HPDE6-E6E7 (cell line): ENCODE measurements around the gene GPR55.
A peak's percentile ranks its signal among the peaks of the same experiment; 100 is the strongest.

Experiments used
- DNase-seq: peaks from one replicate; pipeline ENCODE4 v3.0.0; 2011; ENCODE audit warnings: missing footprints; ENCODE audit errors: extremely low spot score

GPR55 gene

GRCh38 chr2:230919240-230919639, 5.8 kb downstream of the GPR55 start:
- no peak for DNase-seq

- DNase-seq: no peak
These were observed 8.8 kb downstream of the GPR55 start for GRCh38 chr2:230916218-230916617.

DNA sequence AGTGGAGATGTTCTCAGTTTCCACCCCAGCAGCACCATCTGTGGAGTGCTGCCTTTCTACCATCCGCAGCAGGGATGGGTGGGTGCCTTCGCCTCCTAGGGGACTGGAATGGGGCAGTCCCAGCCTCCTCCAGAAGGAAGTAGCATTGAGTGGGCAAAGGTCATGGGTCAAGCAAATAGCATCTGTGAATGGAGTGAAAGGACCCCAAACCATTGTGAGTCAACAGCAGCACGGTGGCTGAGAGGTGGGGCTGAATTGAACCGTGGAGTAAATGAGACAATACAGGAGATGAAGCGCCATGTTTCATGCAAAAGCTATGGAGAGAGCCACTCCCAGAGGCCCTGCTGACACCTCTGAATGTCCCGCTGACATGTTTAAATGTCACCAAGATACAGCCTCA, 9.7 kb downstream of the GPR55 start:
- DNase-seq: no peak

DNA sequence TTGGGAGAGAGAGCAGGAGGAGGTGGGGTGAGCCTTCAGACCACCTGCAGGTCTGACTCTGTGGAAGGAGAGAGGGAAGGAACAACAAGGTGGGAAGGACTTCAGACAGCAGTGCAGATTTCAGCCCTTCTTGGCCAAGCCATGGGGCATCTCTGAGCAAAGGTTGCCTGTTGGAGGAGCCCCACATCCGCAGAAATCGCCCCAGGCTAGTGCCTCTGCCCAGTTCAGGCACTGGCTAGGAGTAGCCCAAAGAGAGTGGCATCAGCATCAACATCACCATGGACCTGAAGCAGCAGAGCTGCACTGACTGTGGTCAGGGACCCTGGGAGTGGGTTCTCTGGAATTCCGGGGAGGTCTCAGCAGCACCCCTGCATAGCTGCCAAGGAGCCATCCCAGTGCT, 10.2 kb downstream of the GPR55 start:
- no peak for DNase-seq

DNA sequence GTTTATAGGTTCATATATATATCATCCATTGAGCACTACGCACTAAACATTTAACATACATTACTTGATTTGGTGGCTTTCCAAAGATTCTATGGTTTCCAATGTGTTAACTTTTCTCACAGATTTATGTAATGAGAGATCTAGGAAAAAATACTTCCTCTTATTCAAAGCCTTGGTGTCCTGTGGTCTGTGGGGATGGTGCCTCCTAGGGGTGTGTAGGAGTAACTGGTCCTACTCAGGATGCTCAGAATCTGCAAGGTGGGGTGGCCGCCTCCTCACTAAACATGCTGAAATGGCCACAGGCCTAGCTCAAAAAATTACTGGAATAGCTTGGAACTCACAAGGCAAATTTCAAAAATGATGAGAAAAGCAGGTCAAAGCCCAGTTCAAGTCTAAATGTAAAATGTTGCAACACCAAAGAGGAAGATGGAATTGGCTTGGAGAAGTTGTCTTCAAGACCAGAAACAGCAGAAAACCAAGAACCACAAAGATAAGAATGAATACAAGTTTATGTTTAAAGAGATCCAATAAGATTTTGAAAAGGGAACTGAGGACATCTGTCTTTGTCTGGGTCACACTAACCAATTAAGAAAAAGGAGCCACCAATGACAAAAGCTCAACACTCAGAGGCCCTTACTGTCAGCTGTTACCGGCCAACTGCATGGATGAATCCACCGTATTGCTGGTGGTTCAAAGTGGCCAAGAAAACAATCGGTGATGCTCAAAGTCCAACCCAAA, 11.5 kb downstream of the GPR55 start:
- DNase-seq: no peak

DNA sequence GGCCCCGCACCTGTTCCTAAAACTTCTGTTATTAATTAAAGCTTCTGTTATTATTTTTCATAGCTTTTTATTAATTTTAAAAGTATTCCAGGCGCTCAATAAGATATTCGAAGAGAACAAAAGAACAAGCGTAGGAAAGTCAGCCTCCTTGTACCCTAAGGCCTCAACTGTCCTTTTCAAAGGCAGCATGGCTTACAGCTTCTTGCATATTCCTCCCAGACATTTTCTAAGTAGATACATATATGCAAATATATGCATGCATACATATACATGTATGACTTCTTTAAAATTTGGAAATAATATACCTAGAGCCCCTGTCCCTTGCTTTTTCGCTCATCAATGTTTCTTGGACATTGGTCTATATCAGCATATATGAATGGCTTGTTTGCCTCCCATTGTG, 12.3 kb downstream of the GPR55 start:
- no peak for DNase-seq

DNA sequence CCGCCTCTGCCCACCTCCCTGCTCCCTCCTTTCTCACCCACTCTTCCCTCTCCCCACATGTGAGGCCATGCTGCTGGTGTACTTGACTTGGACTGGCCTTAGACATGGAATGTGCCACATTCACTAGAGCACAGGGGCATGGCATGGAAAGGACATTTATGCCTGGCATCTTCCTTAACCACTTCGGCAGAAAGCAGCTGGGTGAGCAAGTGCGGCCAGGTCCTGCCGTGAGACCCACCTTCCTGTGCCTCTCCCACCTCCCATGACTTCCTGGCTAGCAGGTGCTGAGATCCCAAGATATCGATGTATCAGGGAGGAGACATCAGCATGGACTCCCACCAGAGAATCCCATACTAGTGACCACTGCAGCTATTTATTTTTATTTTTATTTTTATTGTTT, 13.0 kb downstream of the GPR55 start:
- DNase-seq: no peak

DNA sequence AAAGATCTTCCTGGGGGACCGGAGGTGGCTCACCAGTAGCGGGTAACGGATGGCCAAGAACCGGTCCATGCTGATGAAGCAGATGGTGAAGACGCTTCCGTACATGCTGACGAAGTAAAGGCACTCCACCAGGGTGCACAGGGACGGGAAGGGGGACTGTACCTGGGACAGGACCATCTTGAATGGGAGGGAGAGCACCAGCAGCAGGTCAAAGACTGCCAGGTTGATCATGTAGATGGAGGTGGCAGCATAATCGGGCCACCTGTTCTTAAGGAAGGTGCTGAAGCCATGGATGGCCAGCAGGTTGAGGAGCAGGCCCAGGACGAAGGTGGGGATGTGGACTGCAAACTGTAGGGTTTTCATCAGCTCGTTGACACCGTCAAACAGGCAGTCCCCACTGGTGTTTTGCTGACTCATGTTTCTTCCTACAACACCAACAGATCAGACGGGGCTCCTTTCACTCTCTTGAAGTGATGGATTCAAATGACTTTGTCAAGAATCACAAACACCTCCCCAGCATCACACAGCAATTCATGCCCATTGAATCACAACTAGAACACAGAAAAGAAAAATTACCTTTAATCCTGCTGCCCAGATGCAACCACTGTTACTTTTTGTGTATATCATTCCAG, 14.4 kb downstream of the GPR55 start:
- DNase-seq: no peak

DNA sequence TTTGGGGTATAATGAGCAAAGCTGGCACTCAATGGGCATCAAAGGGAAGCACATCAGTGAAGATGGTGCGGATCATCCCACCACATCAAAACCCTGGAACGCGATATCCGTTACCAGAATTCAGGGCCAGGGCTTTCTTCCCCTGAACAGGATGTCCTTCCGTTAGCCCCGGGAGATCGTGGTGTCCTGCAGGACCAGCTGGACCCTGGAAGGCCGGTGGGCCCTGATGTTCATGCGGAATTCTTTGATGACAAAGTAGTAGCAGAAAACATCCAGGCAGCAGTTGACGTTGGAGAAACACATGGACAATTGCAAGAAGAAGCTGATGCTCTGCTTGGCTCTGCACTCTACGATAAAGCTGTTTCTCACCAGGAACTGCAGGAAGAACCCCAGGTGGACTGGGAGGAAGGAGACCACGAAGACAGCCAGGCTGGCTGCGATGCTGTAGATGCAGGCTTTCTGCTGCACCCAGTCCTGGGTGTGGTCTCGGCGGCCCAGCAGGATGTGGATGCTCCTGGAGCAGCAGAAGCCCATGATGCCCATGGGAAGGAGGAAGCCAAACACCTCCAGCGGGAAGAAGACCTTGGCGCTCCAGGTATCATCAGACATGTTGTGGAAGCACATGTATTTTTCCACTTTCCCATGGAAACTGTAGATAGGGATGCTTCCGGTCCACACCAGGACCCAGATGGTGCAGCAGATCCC, 15.0 kb downstream of the GPR55 start:
- DNase-seq: no peak

- DNase-seq: peak; percentile 67
These were observed 16.3 kb downstream of the GPR55 start for GRCh38 chr2:230908595-230909191.

DNA sequence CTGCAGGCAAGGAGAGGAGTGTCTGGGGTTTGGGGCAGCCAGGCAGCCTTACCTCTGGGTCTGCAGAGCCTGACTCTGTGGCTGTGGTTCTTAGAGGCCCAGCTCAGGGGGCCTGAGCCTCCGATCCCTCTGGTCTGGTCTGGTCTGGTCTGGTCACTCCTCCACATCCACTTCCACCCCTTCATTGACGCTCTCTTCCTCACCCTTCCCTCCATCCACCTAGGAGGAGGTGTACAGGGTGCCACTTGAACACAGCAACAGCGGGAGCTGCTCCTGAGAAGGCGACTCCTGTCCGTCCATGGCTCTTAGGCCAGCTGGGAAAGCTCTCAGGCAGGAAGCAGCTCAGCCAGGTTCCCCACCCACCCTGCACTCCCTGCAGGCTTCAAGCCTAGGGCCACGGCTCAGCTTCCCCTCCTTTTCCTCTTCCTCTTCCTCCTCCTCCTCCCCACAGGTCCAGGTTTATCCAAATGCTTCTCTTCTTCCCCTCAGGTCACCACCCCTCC, 16.9 kb downstream of the GPR55 start:
- no peak for DNase-seq

DNA sequence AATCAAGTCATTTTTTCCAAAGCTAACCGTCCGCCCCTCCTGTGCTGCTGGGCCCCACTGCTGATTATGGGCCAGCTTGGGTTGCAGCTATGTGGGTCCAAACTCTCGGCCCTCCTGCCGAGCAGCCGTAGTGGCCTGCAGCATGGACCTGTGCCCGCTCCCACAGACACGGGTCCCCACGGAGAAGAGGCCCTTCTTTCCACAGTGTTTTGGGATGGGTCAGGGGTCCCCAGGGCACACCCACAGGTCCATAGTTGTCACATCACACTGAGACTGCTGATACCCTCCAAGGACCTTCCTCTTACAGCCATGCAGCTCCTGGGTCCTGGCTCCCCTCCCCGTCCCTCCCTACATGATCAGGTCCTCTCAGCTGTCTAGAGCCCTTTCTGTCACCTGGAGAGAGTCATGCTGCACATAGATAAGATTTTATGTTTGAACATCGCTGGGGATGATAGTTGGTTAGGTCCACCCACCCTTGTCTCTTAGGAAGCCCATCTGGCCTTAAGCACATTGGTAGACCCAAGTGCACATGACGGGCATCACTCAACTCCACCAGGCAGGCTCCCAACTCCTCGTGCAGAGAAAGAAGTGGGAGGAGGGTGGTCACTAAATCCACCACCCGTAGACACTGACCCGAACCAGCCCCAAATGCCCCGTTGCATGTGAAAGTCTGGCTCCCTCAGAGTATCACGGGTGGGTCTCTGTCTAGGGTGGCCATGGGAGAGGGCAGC, 17.5 kb downstream of the GPR55 start:
- no peak for DNase-seq

DNA sequence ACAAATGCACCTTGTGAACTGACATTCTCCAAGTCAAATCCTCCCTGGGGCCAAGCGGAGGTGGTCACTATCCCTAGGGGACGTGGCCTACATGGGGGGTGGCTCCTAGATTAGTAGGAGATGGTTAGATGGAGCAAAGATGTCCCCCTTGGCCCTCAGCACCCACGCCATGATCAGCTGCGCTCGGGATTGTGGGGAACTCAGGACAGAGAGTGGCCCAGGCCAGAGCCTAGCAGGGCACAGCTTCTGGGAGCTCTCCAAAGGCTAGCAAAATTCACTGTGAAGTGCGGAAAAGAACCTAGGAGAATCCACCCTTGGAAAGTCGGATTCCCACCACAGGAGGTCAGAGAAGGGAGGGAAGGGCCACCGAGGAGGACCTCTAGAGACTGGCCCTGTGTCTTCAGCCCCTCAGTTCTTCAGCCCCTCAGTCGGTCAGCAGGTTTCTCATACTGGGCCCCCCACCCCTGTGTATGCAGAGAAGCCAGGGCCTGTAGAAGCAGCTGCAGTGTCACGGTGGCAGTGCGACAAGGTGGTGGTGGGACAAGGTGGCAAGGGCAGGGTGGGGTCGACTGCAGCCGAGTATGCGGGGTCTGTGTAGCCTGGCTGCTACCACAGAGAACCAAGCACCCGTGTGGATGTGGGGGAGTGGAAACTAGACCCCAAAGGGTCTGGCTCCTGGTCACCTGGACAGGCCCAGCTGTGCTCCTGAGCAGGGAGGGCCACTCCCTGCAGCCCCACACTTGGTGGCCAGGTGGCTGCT, 18.4 kb downstream of the GPR55 start:
- DNase-seq: no peak

DNA sequence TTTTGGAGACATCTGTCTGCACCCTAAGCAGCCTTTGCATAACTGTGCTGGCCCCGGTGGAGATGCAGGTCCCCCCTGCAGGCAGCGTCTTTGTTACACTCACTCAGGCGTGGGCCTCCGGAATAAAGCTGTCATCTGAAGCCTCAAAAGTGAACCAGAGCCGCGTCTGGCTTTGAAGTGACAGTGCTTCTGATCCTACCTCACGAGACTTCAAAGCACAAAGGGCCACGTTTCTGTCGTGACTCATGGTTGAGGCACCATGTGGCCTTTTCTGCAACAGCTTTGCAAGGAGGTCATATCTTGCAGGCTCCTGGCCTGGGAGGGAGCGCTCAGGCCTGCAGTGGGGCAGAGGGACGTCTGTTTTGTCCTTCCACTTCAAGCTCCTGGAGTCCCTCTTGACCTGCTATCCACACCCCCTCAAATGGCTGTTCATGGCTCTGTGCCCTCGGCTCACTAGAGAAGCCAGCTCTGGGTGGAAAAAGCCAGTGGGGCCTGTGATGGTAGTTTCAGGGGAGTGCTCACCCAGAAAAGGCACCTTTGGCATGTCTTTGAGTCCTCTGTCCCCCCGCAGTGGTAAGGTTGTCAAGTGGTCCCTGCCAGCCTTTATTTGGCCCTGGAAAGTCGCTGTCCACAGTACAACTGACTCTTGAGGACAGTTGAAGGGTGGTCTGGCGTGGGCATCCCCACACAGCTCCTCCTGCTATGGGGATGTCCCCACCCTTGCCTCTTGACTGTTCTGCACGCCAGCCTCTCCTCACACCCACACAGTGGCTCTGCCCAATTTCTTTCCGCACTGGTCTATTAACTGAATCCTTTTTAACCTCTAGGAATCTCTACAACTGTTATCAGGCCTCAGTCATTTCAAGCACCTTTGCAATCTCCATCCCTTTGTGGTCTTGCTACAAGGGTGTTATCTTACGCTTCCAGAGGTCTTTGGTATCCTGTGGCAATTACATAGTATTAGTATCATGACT, 19.3 kb downstream of the GPR55 start:
- DNase-seq: no peak

DNA sequence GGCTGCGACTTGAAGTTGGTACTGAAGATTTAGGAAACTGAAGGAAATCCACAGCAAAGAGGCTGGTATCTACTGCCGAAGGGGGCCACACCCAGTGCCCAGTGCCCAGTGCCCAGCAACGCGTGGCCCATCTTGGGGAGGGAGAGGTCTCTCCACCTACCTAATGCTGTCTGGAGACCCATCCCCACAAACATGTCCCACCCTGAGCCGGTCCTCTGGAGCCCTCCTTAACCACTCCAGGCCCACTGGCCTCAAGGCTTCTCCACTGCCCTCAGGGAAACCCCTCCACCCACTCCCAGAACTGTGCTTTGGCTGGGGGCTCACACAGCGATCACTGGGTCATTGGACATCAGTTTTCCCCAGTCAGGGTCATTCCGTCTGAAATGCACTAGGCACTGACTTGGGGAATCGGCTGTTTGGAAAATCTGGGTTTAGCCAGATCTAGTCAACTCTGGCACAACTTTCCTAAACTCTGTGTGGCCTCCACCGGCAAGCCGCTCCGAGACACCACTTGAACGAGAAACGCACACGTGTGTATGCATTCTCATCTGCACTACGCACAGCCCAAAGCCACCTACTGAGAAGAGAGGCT, 20.1 kb downstream of the GPR55 start:
- no peak for DNase-seq

DNA sequence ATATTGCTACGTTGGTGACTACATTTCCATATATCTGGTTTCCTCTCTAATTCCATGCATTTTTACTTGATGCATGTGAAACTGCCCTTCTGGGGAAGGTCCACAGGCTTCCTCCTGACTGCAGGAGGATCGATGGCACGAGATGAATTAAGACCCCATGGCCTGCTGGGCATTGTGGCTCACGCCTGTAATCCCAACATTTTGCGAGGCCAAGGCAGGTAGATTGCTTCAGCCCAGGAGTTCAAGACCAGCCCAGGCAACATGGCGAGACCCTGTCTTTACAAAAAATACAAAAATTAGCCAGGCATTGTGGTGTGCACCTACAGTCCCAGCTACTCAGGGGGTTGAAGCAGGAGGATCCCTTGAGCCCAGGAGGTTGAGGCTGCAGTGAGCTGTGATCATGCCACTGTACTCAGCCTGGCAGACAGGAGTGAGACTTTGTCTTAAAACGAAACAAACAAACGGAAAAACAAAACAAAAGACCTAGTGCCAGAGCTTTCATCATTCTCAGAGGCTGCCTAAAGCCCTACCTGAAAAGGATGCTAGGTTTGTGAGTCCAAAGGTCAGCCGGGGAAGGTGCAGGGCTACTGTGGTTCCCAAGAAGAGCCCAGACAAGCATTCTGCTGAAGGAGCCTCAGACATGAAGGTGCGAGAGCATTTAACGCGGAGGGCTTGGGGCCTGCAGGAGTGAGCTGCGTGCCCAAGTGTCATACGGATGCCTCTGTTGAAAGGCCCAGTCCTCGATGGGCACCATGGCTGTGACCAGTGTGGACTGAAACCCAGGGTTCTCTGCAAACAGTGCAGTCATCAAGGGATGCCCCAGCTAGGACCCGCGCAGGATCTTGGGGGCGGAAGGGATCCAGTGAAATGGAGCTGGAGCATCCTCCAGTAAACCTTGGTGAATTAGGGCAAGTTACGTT, 21.6 kb downstream of the GPR55 start:
- DNase-seq: no peak

GRCh38 chr2:230902180-230902899, 22.7 kb downstream of the GPR55 start:
- DNase-seq: peak; percentile 59

DNA sequence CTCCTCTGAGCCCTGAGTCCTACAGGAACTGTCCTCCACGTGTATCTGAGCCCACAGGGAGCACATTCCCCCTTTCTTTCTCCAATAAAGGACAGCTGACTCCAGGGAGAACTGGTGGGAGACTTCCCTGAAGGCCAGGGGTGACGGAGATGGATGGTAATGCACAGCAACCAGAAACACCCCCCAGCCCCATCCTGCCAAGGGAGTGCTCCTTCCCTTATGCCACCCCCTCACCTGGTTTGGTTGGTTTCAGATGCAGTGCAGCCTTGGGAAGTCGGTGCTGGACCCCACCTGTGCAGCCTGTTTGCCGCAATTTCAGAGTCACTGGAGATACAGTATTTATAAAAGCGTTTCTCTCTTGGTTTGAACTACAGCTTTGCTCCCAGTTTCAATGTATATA, 24.0 kb downstream of the GPR55 start:
- DNase-seq: no peak
